HL-60 (cell line): ENCODE results near the gene HHAT.

ENCODE experiments used
- DNase-seq, 2 experiments: peaks; one replicate each; pipeline ENCODE4 v3.0.0-alpha.2; 2010 to 2020; ENCODE audit warnings: low read depth in 1 of 2, low spot score in 1 of 2
- H3K27ac ChIP-seq: fragments of 250-450 bp; sonication (Bioruptor Pico); replicated peaks from 2 replicates; pipeline ENCODE4 v1.5.1; 2020; ENCODE audit warnings: mild to moderate bottlenecking, moderate library complexity
- H3K27me3 ChIP-seq: fragments of 250-450 bp; sonication (Bioruptor Pico); 2 replicates; pipeline ENCODE4 v1.5.1; 2021; ENCODE audit warnings: mild to moderate bottlenecking, moderate library complexity; ENCODE audit not compliant: insufficient read depth, poor library complexity, severe bottlenecking
- H3K4me3 ChIP-seq: replicated peaks from 2 replicates; pipeline ENCODE4 v1.5.1; 2011; ENCODE audit warnings: mild to moderate bottlenecking, control low read depth, low read length; ENCODE audit not compliant: insufficient read depth
- CTCF ChIP-seq: IDR thresholded peaks from one replicate; pipeline ENCODE4 v1.5.1; 2011; ENCODE audit warnings: low read length, control low read depth, inconsistent platforms; ENCODE audit not compliant: insufficient read depth
- GABPA ChIP-seq: IDR thresholded peaks from 2 replicates; pipeline ENCODE4 v1.6.1; 2012; ENCODE audit warnings: low read depth
- POLR2AphosphoS5 ChIP-seq: IDR thresholded peaks from 2 replicates; pipeline ENCODE4 v1.6.1; 2012; ENCODE audit warnings: low read depth
- REST ChIP-seq: IDR thresholded peaks from 2 replicates; pipeline ENCODE4 v1.6.1; 2012; ENCODE audit warnings: low read depth; ENCODE audit not compliant: insufficient replicate concordance
- SPI1 ChIP-seq: IDR thresholded peaks from 2 replicates; pipeline ENCODE4 v1.6.1; 2012; ENCODE audit warnings: low read depth, mild to moderate bottlenecking, borderline replicate concordance

HHAT gene

GRCh38 chr1:210568631-210569030 lies 239.9 kb downstream of the HHAT start:
- DNase-seq: no peak
- Histone ChIP-seq H3K4me3 (no peak overlapping the region), H3K27me3 (no peaks in the 10 kb centered on the region), H3K27ac (no peak overlapping the region)
- TF ChIP-seq CTCF: no peak
- TF ChIP-seq POLR2AphosphoS5: no peak
- TF ChIP-seq GABPA: no peak
- no peak for TF ChIP-seq REST
- TF ChIP-seq SPI1: no peak

GRCh38 chr1:210570116-210570515 lies 241.4 kb downstream of the HHAT start:
- Histone ChIP-seq H3K4me3 (no peak overlapping the region), H3K27ac (no peak overlapping the region), H3K27me3 (no peaks in the 10 kb centered on the region)
- DNase-seq: no peak
- TF ChIP-seq GABPA (no peak), REST (no peak), SPI1 (no peak), POLR2AphosphoS5 (no peak), CTCF (no peak)

- no peaks in the 10 kb centered on the region for H3K27me3 ChIP-seq
- H3K4me3 ChIP-seq: no peak overlapping the region
- TF ChIP-seq CTCF: no peak
- TF ChIP-seq GABPA: no peak
- no peak for TF ChIP-seq REST
- no peak for TF ChIP-seq POLR2AphosphoS5
- TF ChIP-seq SPI1: no peak
- H3K27ac ChIP-seq: no peak overlapping the region
- DNase-seq: no peak
Observed at GRCh38 chr1:210571356-210572284, 242.9 kb downstream of the HHAT start.
